Pancreas (tissue), 10 donors: ENCODE measurements around the gene ILKAP. TPM values are rescaled to one million over a fixed set of nuclear protein-coding genes. Genes with fewer than 3 reads are reported as not detected.
A peak's percentile ranks its signal among the peaks of the same experiment; 100 is the strongest.

ENCODE experiments used
- ATAC-seq, 4 donors: fragments of 200-7000 bp; cut with Tn5 transposase; one replicate each; pipeline versions ENCODE4 v1.8.0 to v1.9.1; 2020; ENCODE audit warnings: mild to moderate bottlenecking in 4 of 4, moderate library complexity in 4 of 4
- DNase-seq, 6 donors: peaks; one replicate each; pipeline ENCODE4 v3.0.0-alpha.2; 2020
- FAIRE-seq: peaks from 2 replicates; lab custom pipeline; 2012; peaks lifted over from hg19 to GRCh38; lab: Jason Lieb, UNC
- H3K27ac ChIP-seq, 4 donors: fragments of 200-600 bp; sonication (generic); 1 replicate in 3 of 4; 2 replicates in 1 of 4; pipeline versions ENCODE4 v1.5.0 to v1.8.0; 2020
- H3K27me3 ChIP-seq, 4 donors: fragments of 200-600 bp; one replicate each; pipeline ENCODE4 v1.8.0; 2021
- H3K36me3 ChIP-seq, 3 donors: fragments of 200-600 bp; sonication (generic) in 1 of 3; one replicate each; pipeline versions ENCODE4 v1.5.0 to v1.8.0; 2020 to 2021
- H3K4me1 ChIP-seq, 3 donors: fragments of 200-600 bp; one replicate each; pipeline ENCODE4 v1.8.0; 2021
- H3K4me3 ChIP-seq, 4 donors: fragments of 200-600 bp; sonication (generic) in 2 of 4; one replicate each; pipeline versions ENCODE4 v1.5.0 to v1.8.0; 2020 to 2021
- H3K9me3 ChIP-seq, 4 donors: fragments of 200-600 bp; one replicate each; pipeline ENCODE4 v1.8.0; 2021
- WGBS, 2 donors: extraction: QIAGEN DNeasy Blood & Tissue Kit; methylation state at CpG; one replicate each; pipeline ENCODE4 v1.1.7; 2013; 5-methylcytosine and 5-hydroxymethylcytosine counted together
- intact Hi-C, 3 donors: fragments of 100-400 bp; cut with DNase I; formaldehyde crosslinking; loops; one replicate each; pipeline versions ENCODE4 v1.11.1 to v1.14.2; 2022
- polyA plus RNA-seq, 2 donors: library from polyadenylated mRNA; stranded (reverse); fragments of 200-250 nt; gene quantifications; one replicate each; pipeline ENCODE4 v1.2.3, GENCODE V29; 2013
- total RNA-seq, 6 donors: library from RNA; stranded (reverse); fragmentation: NEBNext Ultra II Directional in 4 of 6; extraction: Animal tissue kit (Norgen Biotek cat#: 25700) in 4 of 6; gene quantifications; one replicate each; pipeline versions ENCODE4 v1.2.1 to v1.2.4, GENCODE V29; 2021 to 2023
- TF ChIP-seq, protein P1 (sequence below), 4 donors: fragments of 200-600 bp; sonication (generic) in 3 of 4; IDR thresholded peaks; one replicate each; pipeline versions ENCODE4 v1.5.0 to v1.8.0; 2021; ENCODE audit warnings: antibody characterized with exemption in 4 of 4
- donor health status: healthy with polysubstance abuse.
- donor health status: DM: no; HTN: no; CAD: no; lungs with moderate emphysema.
- donor health status: DM: no; HTN: no; CAD: no.
- donor health status: control.
- donor health status: control.
- donor health status: Bipolar disorder and iron deficiency.
- donor health status: DM: yes; HTN: yes; CAD: no.
- donor health status: DM: no; HTN: no; CAD: no.
- donor health status: DM: no; HTN: no; CAD: no.
- donor health status: DM: yes; HTN: yes; CAD: no.

ILKAP gene
- total and polyA plus RNA-seq, 8 donors = 14.0 to 91.6 (median 21.5) TPM

DNA sequence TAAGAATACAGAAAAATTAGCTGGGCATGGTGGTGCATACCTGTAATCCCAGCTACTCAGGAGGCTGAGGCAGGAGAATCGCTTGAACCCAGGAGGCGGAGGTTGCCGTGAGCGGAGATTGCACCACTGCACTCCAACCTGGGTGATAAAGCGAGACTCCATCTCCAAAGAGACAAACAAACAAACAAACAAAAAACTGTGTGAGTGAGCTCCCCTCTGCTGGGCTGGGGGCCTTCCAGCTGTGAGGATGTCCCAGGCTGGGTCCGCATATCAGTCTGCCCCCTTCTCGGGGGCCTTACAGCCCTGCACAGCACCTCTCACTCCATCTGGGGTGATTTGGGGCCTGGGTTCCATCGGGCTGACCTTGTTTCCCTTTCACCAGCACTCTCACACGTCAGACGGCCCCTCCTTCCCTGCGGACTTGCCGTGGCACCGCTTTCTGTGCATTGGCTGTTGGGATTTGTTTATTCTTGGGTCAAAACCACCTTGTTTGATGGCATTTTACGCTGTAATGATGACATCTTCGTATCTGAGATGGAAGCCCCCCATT is 67.8 kb downstream of the ILKAP start:
- DNase-seq = peak in 1 of 6 donors; percentile 15
- ATAC-seq = no peak
- no peak for FAIRE-seq
- TF ChIP-seq, protein P1, sequence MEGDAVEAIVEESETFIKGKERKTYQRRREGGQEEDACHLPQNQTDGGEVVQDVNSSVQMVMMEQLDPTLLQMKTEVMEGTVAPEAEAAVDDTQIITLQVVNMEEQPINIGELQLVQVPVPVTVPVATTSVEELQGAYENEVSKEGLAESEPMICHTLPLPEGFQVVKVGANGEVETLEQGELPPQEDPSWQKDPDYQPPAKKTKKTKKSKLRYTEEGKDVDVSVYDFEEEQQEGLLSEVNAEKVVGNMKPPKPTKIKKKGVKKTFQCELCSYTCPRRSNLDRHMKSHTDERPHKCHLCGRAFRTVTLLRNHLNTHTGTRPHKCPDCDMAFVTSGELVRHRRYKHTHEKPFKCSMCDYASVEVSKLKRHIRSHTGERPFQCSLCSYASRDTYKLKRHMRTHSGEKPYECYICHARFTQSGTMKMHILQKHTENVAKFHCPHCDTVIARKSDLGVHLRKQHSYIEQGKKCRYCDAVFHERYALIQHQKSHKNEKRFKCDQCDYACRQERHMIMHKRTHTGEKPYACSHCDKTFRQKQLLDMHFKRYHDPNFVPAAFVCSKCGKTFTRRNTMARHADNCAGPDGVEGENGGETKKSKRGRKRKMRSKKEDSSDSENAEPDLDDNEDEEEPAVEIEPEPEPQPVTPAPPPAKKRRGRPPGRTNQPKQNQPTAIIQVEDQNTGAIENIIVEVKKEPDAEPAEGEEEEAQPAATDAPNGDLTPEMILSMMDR (IDR thresholded peaks at IDR 0.05) = no peak
- no peak overlapping the region for H3K4me3 ChIP-seq
- H3K9me3 ChIP-seq = no peaks in the 10 kb centered on the region
- no peaks in the 10 kb centered on the region for H3K36me3 ChIP-seq
- H3K27ac ChIP-seq = no peak overlapping the region
- intact Hi-C loops = no loop called here
- no peaks in the 10 kb centered on the region for H3K27me3 ChIP-seq
- H3K4me1 ChIP-seq = no peaks in the 10 kb centered on the region
- WGBS, 2 donors = 83 to 84% methylated on average over 15 of the region's 15 CpGs

DNA sequence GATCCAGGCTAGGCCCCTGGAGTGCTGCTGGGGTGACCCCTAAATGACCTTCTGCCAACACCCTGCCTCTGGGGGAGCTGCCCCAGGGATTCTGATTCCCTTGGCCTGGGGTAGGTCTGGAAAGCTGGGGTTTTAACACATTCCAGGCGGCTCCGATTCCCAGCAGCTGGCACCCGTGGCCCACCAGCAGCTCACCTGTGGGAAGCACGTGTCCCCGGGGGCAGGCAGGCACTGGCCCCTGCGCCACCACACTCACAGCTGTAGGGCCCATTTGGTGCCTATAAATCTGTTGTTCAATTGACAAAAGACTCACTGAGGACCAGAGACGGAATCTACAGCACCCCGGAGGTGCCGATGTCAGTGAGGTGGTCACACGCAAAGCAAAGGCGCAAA is 69.1 kb downstream of the ILKAP start:
- H3K27ac ChIP-seq = no peak overlapping the region
- no peaks in the 10 kb centered on the region for H3K4me1 ChIP-seq
- H3K36me3 ChIP-seq = no peaks in the 10 kb centered on the region
- no peak for FAIRE-seq
- TF ChIP-seq, protein P1 (IDR thresholded peaks at IDR 0.05) = no peak
- intact Hi-C loops = no loop called here
- WGBS, 2 donors = 91 to 93% methylated on average over 11 of the region's 11 CpGs
- H3K4me3 ChIP-seq = no peak overlapping the region
- no peak for ATAC-seq
- H3K27me3 ChIP-seq = no peaks in the 10 kb centered on the region
- no peaks in the 10 kb centered on the region for H3K9me3 ChIP-seq
- DNase-seq = peak in 1 of 6 donors; percentile 52

DNA sequence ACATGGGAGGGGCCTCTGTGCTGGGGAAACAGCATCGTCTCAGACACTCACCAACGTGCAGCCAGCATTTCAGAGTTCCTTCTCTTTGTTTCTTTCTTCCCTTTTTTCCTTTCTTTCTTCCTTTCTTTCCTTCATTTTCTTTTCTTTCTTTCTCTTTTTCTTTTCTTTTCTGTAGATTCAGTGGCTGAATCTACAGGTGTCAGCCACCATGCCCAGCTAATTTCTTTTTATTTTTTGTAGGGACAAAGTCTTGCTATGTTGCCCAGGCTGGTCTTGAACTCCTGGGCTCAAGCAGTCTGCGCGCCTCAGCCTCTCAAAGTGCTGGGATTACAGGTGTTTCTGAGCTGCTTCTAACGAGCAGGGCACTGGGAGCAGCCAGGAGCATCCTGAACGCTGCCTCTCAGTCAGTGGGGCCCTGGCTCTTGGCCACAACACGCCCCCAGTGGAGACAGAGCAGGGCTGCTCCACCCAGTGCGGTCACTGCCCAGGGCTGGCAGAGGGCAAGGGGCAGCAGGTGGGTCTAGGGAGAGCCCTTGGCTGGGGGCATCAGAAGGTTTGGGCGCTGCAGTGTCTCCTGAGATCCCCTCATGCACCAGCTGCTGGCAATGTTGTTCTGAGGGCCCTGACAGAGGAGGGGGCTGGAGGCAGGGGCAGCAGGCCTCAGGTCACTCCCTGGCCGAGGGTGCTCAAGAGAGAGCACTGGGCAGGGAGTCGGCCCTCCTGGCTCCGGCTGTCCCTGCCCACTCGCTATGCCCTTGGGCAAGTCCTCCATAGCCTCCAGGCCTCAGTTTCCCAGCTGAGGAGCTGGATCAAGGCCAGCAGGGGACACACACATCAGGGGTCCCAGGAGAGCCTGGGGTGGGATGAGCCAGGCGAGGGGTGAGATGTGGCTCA is 69.7 kb downstream of the ILKAP start:
- TF ChIP-seq, protein P1 (IDR thresholded peaks at IDR 0.05) = no peak
- no peaks in the 10 kb centered on the region for H3K4me1 ChIP-seq
- no peak overlapping the region for H3K27ac ChIP-seq
- no peaks in the 10 kb centered on the region for H3K36me3 ChIP-seq
- H3K4me3 ChIP-seq = no peak overlapping the region
- H3K27me3 ChIP-seq = no peaks in the 10 kb centered on the region
- H3K9me3 ChIP-seq = no peaks in the 10 kb centered on the region
- WGBS, 2 donors = 80% methylated on average over 14 of the region's 14 CpGs
- ATAC-seq = no peak
- intact Hi-C loops = no loop called here
- no peak for FAIRE-seq
- DNase-seq = peak in 2 of 6 donors; percentile 36 to 48

DNA sequence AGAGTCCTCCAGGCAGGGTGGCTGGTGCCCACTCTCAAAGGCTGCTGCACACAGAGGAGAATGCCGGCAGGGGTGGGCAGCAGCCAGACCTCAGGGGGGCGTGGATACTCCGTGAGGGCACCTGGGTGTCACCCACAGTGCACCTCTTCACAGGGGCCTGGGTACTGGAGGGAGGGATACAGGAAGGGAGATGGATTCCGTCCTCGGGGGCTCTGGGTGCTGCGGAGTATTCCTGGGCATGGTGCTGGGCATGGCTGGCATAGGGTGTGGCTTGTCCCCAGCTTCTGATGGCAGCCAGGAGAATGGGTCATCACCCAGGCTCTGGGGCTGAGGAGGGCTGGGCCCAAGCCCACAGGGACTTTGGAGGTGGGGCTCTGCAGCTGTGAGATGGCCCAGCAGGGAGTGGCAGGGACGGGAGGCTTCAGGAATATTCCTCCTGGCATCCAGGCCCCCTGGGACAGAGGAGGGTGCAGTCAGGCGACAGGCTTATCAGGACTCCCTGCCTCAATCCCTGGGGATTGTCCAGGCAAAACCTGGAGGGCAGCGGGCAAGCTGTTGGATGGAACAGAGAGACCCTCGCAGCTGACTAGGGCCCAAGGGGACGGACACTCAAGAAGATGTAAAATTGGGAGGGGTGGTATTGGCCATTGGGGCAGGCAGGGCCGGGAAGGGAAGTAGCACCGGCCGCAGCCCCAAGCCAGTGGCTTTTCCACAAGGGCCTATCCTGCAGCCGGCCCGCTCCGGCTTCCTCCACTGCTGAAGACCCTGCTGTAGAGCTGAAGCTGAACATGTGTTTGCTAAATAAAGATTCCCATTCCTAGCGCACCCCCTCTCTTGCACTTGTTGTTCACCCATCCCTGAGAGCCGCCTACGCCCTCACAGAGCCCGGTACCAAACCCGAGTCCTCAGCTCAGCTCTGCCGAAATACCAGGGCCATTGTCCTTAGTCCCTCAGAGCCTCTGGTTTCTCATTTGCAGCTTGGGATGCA is 70.7 kb downstream of the ILKAP start:
- no peaks in the 10 kb centered on the region for H3K27me3 ChIP-seq
- DNase-seq (peak in 2 of 6 donors; percentile 19 to 49), FAIRE-seq (no peak), ATAC-seq (no peak)
- intact Hi-C loops = no loop called here
- H3K4me1 ChIP-seq = no peaks in the 10 kb centered on the region
- no peaks in the 10 kb centered on the region for H3K36me3 ChIP-seq
- TF ChIP-seq, protein P1 (IDR thresholded peaks at IDR 0.05) = no peak
- no peak overlapping the region for H3K4me3 ChIP-seq
- no peak overlapping the region for H3K27ac ChIP-seq
- WGBS, 2 donors = 91 to 94% methylated on average over 23 of the region's 23 CpGs
- H3K9me3 ChIP-seq = no peaks in the 10 kb centered on the region
